ENCODE measurements around the gene UBE2O. TPM values are rescaled to one million over a fixed set of nuclear protein-coding genes. Genes with fewer than 3 reads are reported as not detected.

Gene UBE2O
- polyA plus RNA-seq, 1 of the 3 experiments (the other 2 are of a cell fraction) = 25.4 TPM

DNA sequence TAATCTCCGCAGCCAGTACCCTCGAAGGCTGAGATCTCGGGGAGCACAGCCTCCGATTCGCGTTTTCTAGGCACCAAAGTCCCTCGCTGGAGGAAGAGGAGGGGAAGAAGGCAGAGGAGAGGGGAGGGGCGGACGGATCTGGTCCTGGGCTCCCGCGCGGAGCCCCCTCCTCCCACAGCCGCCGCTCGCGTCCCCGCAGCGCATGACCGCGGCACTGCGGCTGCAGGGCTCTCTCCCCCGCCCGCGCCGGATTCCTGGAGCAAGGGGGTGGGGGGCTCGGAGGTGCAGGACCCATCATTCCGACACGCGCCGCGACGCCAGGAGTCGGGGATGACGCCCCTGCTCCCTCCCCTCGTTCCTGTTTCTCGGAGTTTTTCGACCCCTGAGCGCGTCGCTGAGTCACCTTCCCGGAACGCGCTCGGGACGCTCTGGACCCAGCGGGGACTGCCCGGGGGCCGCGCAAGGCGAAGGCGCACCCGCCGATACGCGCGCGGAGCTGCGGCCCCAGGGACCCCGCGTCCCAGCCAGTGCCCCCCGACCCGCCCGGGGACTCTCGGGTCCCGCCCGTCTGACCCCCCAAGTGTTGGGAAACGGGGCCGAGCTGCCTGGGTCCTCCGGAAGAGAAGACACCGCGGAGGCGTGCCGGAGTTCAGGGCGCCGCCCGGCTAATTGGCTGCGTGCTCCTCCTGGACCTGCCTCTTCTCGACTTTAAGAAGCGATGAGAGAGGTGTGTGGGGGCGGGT, 70.0 kb downstream of the UBE2O start:
- Histone ChIP-seq H3K27me3 (ENCODE audit: insufficient read depth) (no peaks in the 10 kb centered on the region), H3K4me2 (peak overlapping the region; percentile 89), H3K79me2 (ENCODE audit: insufficient read depth) (peaks cover 28% of the 10 kb centered on the region; the same call in 1 of the 2 replicates), H3F3A (replicated peaks; ENCODE audit: insufficient read depth) (peaks cover 7% of the 10 kb centered on the region), H3K27ac (ENCODE audit: low read depth in 2 of 2, low read length in 1 of 2) (peak overlapping the region in 1 of 2 experiments; percentile 74; a peak in 2 of 4 replicates), H3K36me3 (replicated peaks in 1 of 2; ENCODE audit: control insufficient read depth in 1 of 2, insufficient read depth in 2 of 2, low read length in 1 of 2) (no peaks in the 10 kb centered on the region), H3K9me2 (no peaks in the 10 kb centered on the region), H3K4me1 (ENCODE audit: control insufficient read depth in 1 of 2, insufficient read depth in 2 of 2, low read depth in 1 of 2, low read length in 1 of 2) (peaks cover 0 to 42% of the 10 kb centered on the region in 2 experiments; a peak in 1 of 4 replicates), H3K4me3 (ENCODE audit: low read depth in 2 of 2, low read length in 1 of 2) (peak overlapping the region; percentile 53 to 78), H3K9me3 (no peaks in the 10 kb centered on the region), H3K9ac (peak overlapping the region; percentile 82; the same call in 1 of the 2 replicates), H2AFZ (ENCODE audit: low read depth) (peak overlapping the region; percentile 87), H4K20me1 (ENCODE audit: insufficient read depth) (peaks cover 14% of the 10 kb centered on the region; the same call in 1 of the 2 replicates)
- ChIA-PET POLR2A (interaction anchor here (5.0 kb wide), 1 partner anchor 30 kb away, joined by 39 read pairs; the partner anchor contains the start of gene PRPSAP1), CTCF (interaction anchor here (0.7 to 13.8 kb wide), 11 partner anchors 9 to 103 kb away, joined by 3 to 312 read pairs (median 71); partner anchors contain the start of genes PRPSAP1 and QRICH2)
- 4% methylated on average over 66 of the region's 80 CpGs for WGBS (ENCODE audit: low lambda C conversion rate)
- TF ChIP-seq JUND (IDR thresholded peaks at IDR 0.05) (no peak; the same call in 1 of the 2 replicates), MAX (IDR thresholded peaks at IDR 0.05; ENCODE audit: low read depth) (0 out of 2 replicates have a peak, but pooled peaks have one; percentile 16), FOXJ3 (CRISPR knock-in tag; IDR thresholded peaks at IDR 0.05) (no peak), FOSL2 (IDR thresholded peaks at IDR 0.05; ENCODE audit: borderline replicate concordance, low read depth) (peak; percentile 80)
- peak; percentile 82 for DNase-seq

- Histone ChIP-seq H3K9me3 (no peaks in the 10 kb centered on the region), H3K4me3 (ENCODE audit: low read depth in 2 of 2, low read length in 1 of 2) (peak overlapping the region; percentile 53 to 78), H3K27me3 (ENCODE audit: insufficient read depth) (no peaks in the 10 kb centered on the region), H3K27ac (ENCODE audit: low read depth in 2 of 2, low read length in 1 of 2) (peak overlapping the region in 1 of 2 experiments; percentile 74; a peak in 1 of 4 replicates), H4K20me1 (ENCODE audit: insufficient read depth) (peaks cover 14% of the 10 kb centered on the region; the same call in 1 of the 2 replicates), H3K36me3 (replicated peaks in 1 of 2; ENCODE audit: control insufficient read depth in 1 of 2, insufficient read depth in 2 of 2, low read length in 1 of 2) (no peaks in the 10 kb centered on the region), H3K4me2 (peak overlapping the region; percentile 89), H2AFZ (ENCODE audit: low read depth) (peak overlapping the region; percentile 87), H3K9ac (peak overlapping the region; percentile 82; the same call in 1 of the 2 replicates), H3K9me2 (no peaks in the 10 kb centered on the region), H3K79me2 (ENCODE audit: insufficient read depth) (peaks cover 24% of the 10 kb centered on the region; the same call in 1 of the 2 replicates), H3K4me1 (ENCODE audit: control insufficient read depth in 1 of 2, insufficient read depth in 2 of 2, low read depth in 1 of 2, low read length in 1 of 2) (peaks cover 0 to 42% of the 10 kb centered on the region in 2 experiments; a peak in 1 of 4 replicates), H3F3A (replicated peaks; ENCODE audit: insufficient read depth) (peaks cover 7% of the 10 kb centered on the region)
- peak; percentile 54 for DNase-seq
- ChIA-PET POLR2A (interaction anchor here (5.0 kb wide), 1 partner anchor 29 kb away, joined by 39 read pairs; the partner anchor contains the start of gene PRPSAP1), CTCF (interaction anchor here (0.8 to 13.8 kb wide), 10 partner anchors 13 to 200 kb away, joined by 3 to 312 read pairs (median 92); partner anchors contain the start of genes PRPSAP1 and QRICH2)
- WGBS (ENCODE audit: low lambda C conversion rate) = 68% methylated on average over 18 of the region's 21 CpGs
- TF ChIP-seq CHD2 (IDR thresholded peaks at IDR 0.05; ENCODE audit: low read length, partially characterized antibody) (no peak), RXRA (IDR thresholded peaks at IDR 0.05; ENCODE audit: borderline replicate concordance, low read depth) (no peak), FOSL2 (IDR thresholded peaks at IDR 0.05; ENCODE audit: borderline replicate concordance, low read depth) (no peak), JUND (IDR thresholded peaks at IDR 0.05) (no peak), MXI1 (IDR thresholded peaks at IDR 0.05; ENCODE audit: low read depth, low read length) (no peak), SIN3A (IDR thresholded peaks at IDR 0.05; ENCODE audit: borderline replicate concordance, low read depth, low read length) (no peak), NFIC (IDR thresholded peaks at IDR 0.05; ENCODE audit: borderline replicate concordance) (no peak)
- TF ChIP-seq, protein P1, sequence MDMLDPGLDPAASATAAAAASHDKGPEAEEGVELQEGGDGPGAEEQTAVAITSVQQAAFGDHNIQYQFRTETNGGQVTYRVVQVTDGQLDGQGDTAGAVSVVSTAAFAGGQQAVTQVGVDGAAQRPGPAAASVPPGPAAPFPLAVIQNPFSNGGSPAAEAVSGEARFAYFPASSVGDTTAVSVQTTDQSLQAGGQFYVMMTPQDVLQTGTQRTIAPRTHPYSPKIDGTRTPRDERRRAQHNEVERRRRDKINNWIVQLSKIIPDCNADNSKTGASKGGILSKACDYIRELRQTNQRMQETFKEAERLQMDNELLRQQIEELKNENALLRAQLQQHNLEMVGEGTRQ (IDR thresholded peaks at IDR 0.05; ENCODE audit: borderline replicate concordance, low read depth, low read length) = no peak
These were observed 70.6 kb downstream of the UBE2O start for GRCh38 chr17:76382351-76382802.

Measured in SK-N-SH (cell line).